GM23338 (cell line): Measurements from ENCODE around the gene LYRM7. TPM values are rescaled to one million over a fixed set of nuclear protein-coding genes. Genes with fewer than 3 reads are reported as not detected.

Experiments
- ATAC-seq: fragments of 200-7000 bp; cut with Tn5 transposase; 3 replicates; pipeline ENCODE4 v1.9.1; 2020
- DNase-seq: peaks from one replicate; pipeline ENCODE4 v3.0.0-alpha.2; 2015; ENCODE audit warnings: low spot score
- H2AFZ ChIP-seq: fragments of 200-600 bp; sonication (generic); 2 replicates; pipeline ENCODE4 v1.8.0; 2016; ENCODE audit warnings: antibody characterized with exemption, mild to moderate bottlenecking, moderate library complexity
- H3F3A ChIP-seq: fragments of 200-600 bp; sonication (generic); replicated peaks from 2 replicates; pipeline ENCODE4 v1.8.0; 2017; ENCODE audit warnings: antibody characterized with exemption, mixed run types, low read depth
- H3K27ac ChIP-seq: fragments of 200-600 bp; sonication (generic); 2 replicates; pipeline ENCODE4 v1.6.1; 2016; ENCODE audit warnings: low read depth
- H3K27me3 ChIP-seq: fragments of 200-600 bp; sonication (generic); 2 replicates; pipeline ENCODE4 v1.8.0; 2016; ENCODE audit warnings: mild to moderate bottlenecking, mixed run types, moderate library complexity; ENCODE audit not compliant: insufficient read depth
- H3K36me3 ChIP-seq: fragments of 200-600 bp; sonication (generic); 2 replicates; pipeline ENCODE4 v1.8.0; 2016; ENCODE audit warnings: mild to moderate bottlenecking; ENCODE audit not compliant: insufficient read depth
- H3K4me1 ChIP-seq: fragments of 200-600 bp; sonication (generic); 2 replicates; pipeline ENCODE4 v1.8.0; 2016; ENCODE audit warnings: mild to moderate bottlenecking, moderate library complexity; ENCODE audit not compliant: insufficient read depth
- H3K4me2 ChIP-seq: fragments of 200-600 bp; sonication (generic); 2 replicates; pipeline ENCODE4 v1.7.1; 2017; ENCODE audit warnings: mixed run types
- H3K4me3 ChIP-seq: fragments of 200-600 bp; sonication (generic); 2 replicates; pipeline ENCODE4 v1.6.1; 2016; ENCODE audit warnings: mixed run types
- H3K79me2 ChIP-seq: fragments of 200-600 bp; sonication (generic); replicated peaks from 2 replicates; pipeline ENCODE4 v1.8.0; 2017; ENCODE audit warnings: mild to moderate bottlenecking; ENCODE audit not compliant: insufficient read depth
- H3K9me2 ChIP-seq: fragments of 200-600 bp; sonication (generic); 2 replicates; pipeline ENCODE4 v1.8.0; 2017; ENCODE audit not compliant: insufficient read depth
- H4K20me1 ChIP-seq: fragments of 200-600 bp; sonication (generic); replicated peaks from 2 replicates; pipeline ENCODE4 v1.8.0; 2017; ENCODE audit warnings: mild to moderate bottlenecking; ENCODE audit not compliant: insufficient read depth
- H3K27ac Mint-ChIP-seq: 2 replicates; pipeline ENCODE4 v1.8.0; 2020; ENCODE audit warnings: inconsistent platforms, mild to moderate bottlenecking, moderate library complexity, mixed read lengths
- H3K27me3 Mint-ChIP-seq: 3 replicates; pipeline ENCODE4 v1.8.0; 2022; ENCODE audit warnings: low read depth, mild to moderate bottlenecking, moderate library complexity, mixed read lengths, inconsistent platforms; ENCODE audit not compliant: insufficient read depth, poor library complexity
- H3K36me3 Mint-ChIP-seq: 3 replicates; pipeline ENCODE4 v1.8.0; 2021; ENCODE audit warnings: low read depth, mild to moderate bottlenecking, inconsistent platforms, moderate library complexity, mixed read lengths
- H3K4me1 Mint-ChIP-seq: 3 replicates; pipeline ENCODE4 v1.8.0; 2020; ENCODE audit warnings: mild to moderate bottlenecking, inconsistent platforms, mixed read lengths
- H3K4me3 Mint-ChIP-seq: 3 replicates; pipeline ENCODE4 v1.8.0; 2021; ENCODE audit warnings: moderate library complexity, mild to moderate bottlenecking, inconsistent platforms, mixed read lengths
- H3K9me3 Mint-ChIP-seq: 3 replicates; pipeline ENCODE4 v1.8.0; 2020; ENCODE audit warnings: moderate library complexity, mild to moderate bottlenecking, inconsistent platforms, mixed read lengths
- CREB1 ChIP-seq: fragments of 250-450 bp; sonication (Bioruptor Pico); IDR thresholded peaks from 2 replicates; pipeline ENCODE4 v1.5.0; 2020; ENCODE audit warnings: low read depth, mild to moderate bottlenecking, moderate library complexity
- CTCF ChIP-seq, 2 experiments: fragments of 200-600 bp in 1 of 2; sonication (generic) in 1 of 2; conservative IDR thresholded peaks; 2 replicates each; pipeline versions ENCODE4 v1.5.1 to v1.6.1; 2016 to 2017; ENCODE audit warnings: antibody characterized with exemption in 2 of 2, low read depth in 2 of 2, mild to moderate bottlenecking in 2 of 2, moderate library complexity in 1 of 2
- ETS1 ChIP-seq: IDR thresholded peaks from 2 replicates; pipeline ENCODE4 v1.6.1; 2016; ENCODE audit warnings: antibody characterized with exemption
- EZH2 ChIP-seq: fragments of 200-600 bp; sonication (generic); IDR thresholded peaks from one replicate; pipeline ENCODE4 v1.8.0; 2017; ENCODE audit warnings: antibody characterized with exemption, mild to moderate bottlenecking, low read depth; ENCODE audit not compliant: unreplicated experiment
- EZH2phosphoT487 ChIP-seq: fragments of 200-600 bp; sonication (generic); IDR thresholded peaks from one replicate; pipeline ENCODE4 v1.8.1; 2018; ENCODE audit warnings: antibody characterized with exemption; ENCODE audit not compliant: unreplicated experiment
- JUNB ChIP-seq: IDR thresholded peaks from one replicate; pipeline ENCODE4 v1.6.1; 2016; ENCODE audit warnings: antibody characterized with exemption; ENCODE audit not compliant: unreplicated experiment
- NANOG ChIP-seq: IDR thresholded peaks from 2 replicates; pipeline ENCODE4 v1.6.1; 2016; ENCODE audit warnings: antibody characterized with exemption, borderline replicate concordance
- POLR2AphosphoS5 ChIP-seq: IDR thresholded peaks from 2 replicates; pipeline ENCODE4 v1.6.1; 2016; ENCODE audit warnings: antibody characterized with exemption, low read depth
- STAT1 ChIP-seq: IDR thresholded peaks from one replicate; pipeline ENCODE4 v1.6.1; 2016; ENCODE audit warnings: antibody characterized with exemption; ENCODE audit not compliant: unreplicated experiment
- ZNF114 ChIP-seq: fragments of 250-450 bp; sonication (Bioruptor Pico); IDR thresholded peaks from 2 replicates; pipeline ENCODE4 v1.5.0; 2020; ENCODE audit warnings: mild to moderate bottlenecking, moderate library complexity
- ZNF331 ChIP-seq: fragments of 250-450 bp; sonication (Bioruptor Pico); IDR thresholded peaks from 2 replicates; pipeline ENCODE4 v1.5.0; 2020; ENCODE audit warnings: low read depth, mild to moderate bottlenecking, moderate library complexity
- polyA plus RNA-seq: library from polyadenylated mRNA; unstranded; fragments of >200 nt; fragmentation: Nextera tagmentation; extraction: Ambion mirVana; gene quantifications from 2 replicates; pipeline ENCODE4 v1.2.1, GENCODE V29; 2016
- total RNA-seq: library from RNA; depleted of rRNA; stranded (reverse); fragments of >200 nt; shearing (Covaris generic); gene quantifications from 2 replicates; pipeline ENCODE4 v1.2.3, GENCODE V29; 2014
- TF ChIP-seq, protein P1 (sequence below): IDR thresholded peaks from one replicate; pipeline ENCODE4 v1.6.1; 2018; ENCODE audit warnings: antibody characterized with exemption; ENCODE audit not compliant: unreplicated experiment

The LYRM7 gene
- total and polyA plus RNA-seq, 2 experiments from 2014 or later, result 11.3 to 34.8 TPM

GRCh38 chr5:131225282-131225974 lies 54.7 kb downstream of the LYRM7 start:
- Histone ChIP-seq H3K4me3 (no peak overlapping the region), H2AFZ (no peak overlapping the region), H3K4me2 (no peak overlapping the region), H3K9me2 (no peaks in the 10 kb centered on the region), H3K36me3 (no peaks in the 10 kb centered on the region), H3K27ac (no peak overlapping the region), H3K27me3 (no peaks in the 10 kb centered on the region), H3F3A (no peaks in the 10 kb centered on the region), H3K79me2 (no peaks in the 10 kb centered on the region), H4K20me1 (no peaks in the 10 kb centered on the region), H3K4me1 (no peaks in the 10 kb centered on the region)
- H3K4me3 Mint-ChIP-seq, result no peak overlapping the region
- H3K27ac Mint-ChIP-seq, result no peak overlapping the region
- no peak for TF ChIP-seq ETS1
- TF ChIP-seq CTCF (conservative IDR thresholded peaks at IDR 0.05; ENCODE audit: low read depth in 2 of 2), result no peak
- no peak for TF ChIP-seq ZNF114 (CRISPR knock-in tag)
- TF ChIP-seq STAT1, result no peak
- TF ChIP-seq, protein P1, sequence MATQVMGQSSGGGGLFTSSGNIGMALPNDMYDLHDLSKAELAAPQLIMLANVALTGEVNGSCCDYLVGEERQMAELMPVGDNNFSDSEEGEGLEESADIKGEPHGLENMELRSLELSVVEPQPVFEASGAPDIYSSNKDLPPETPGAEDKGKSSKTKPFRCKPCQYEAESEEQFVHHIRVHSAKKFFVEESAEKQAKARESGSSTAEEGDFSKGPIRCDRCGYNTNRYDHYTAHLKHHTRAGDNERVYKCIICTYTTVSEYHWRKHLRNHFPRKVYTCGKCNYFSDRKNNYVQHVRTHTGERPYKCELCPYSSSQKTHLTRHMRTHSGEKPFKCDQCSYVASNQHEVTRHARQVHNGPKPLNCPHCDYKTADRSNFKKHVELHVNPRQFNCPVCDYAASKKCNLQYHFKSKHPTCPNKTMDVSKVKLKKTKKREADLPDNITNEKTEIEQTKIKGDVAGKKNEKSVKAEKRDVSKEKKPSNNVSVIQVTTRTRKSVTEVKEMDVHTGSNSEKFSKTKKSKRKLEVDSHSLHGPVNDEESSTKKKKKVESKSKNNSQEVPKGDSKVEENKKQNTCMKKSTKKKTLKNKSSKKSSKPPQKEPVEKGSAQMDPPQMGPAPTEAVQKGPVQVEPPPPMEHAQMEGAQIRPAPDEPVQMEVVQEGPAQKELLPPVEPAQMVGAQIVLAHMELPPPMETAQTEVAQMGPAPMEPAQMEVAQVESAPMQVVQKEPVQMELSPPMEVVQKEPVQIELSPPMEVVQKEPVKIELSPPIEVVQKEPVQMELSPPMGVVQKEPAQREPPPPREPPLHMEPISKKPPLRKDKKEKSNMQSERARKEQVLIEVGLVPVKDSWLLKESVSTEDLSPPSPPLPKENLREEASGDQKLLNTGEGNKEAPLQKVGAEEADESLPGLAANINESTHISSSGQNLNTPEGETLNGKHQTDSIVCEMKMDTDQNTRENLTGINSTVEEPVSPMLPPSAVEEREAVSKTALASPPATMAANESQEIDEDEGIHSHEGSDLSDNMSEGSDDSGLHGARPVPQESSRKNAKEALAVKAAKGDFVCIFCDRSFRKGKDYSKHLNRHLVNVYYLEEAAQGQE, result no peak
- no peak for TF ChIP-seq EZH2phosphoT487
- TF ChIP-seq EZH2, result no peak
- no peak for TF ChIP-seq ZNF331 (CRISPR knock-in tag)
- no peaks in the 10 kb centered on the region for H3K9me3 Mint-ChIP-seq
- DNase-seq (no peak), ATAC-seq (no peak)
- H3K27me3 Mint-ChIP-seq, result no peaks in the 10 kb centered on the region
- no peaks in the 10 kb centered on the region for H3K36me3 Mint-ChIP-seq
- peaks cover 5% of the 10 kb centered on the region; the same call in 1 of the 3 replicates for H3K4me1 Mint-ChIP-seq

GRCh38 chr5:131226899-131227298 lies 56.2 kb downstream of the LYRM7 start:
- no peak overlapping the region for H3K27ac ChIP-seq
- no peaks in the 10 kb centered on the region for H3K9me2 ChIP-seq
- no peak overlapping the region for H3K27ac Mint-ChIP-seq
- H3K4me2 ChIP-seq, result no peak overlapping the region
- no peak overlapping the region for H3K4me3 Mint-ChIP-seq
- no peak overlapping the region for H2AFZ ChIP-seq
- H3K36me3 Mint-ChIP-seq, result no peaks in the 10 kb centered on the region
- no peaks in the 10 kb centered on the region for H3K4me1 ChIP-seq
- no peak overlapping the region for H3K4me3 ChIP-seq
- ATAC-seq (no peak), DNase-seq (no peak)
- H3K27me3 ChIP-seq, result no peaks in the 10 kb centered on the region
- H3K27me3 Mint-ChIP-seq, result peaks cover 2% of the 10 kb centered on the region
- no peaks in the 10 kb centered on the region for H3K36me3 ChIP-seq
- peaks cover 7% of the 10 kb centered on the region; the same call in 1 of the 3 replicates for H3K4me1 Mint-ChIP-seq
- no peaks in the 10 kb centered on the region for H3K9me3 Mint-ChIP-seq
- H3F3A ChIP-seq, result no peaks in the 10 kb centered on the region
- no peaks in the 10 kb centered on the region for H3K79me2 ChIP-seq
- no peaks in the 10 kb centered on the region for H4K20me1 ChIP-seq
- TF ChIP-seq POLR2AphosphoS5 (no peak), ZNF114 (CRISPR knock-in tag) (no peak), ZNF331 (CRISPR knock-in tag) (no peak), JUNB (no peak), CREB1 (CRISPR knock-in tag) (no peak), NANOG (no peak), STAT1 (no peak), EZH2 (no peak)
- TF ChIP-seq, protein P1, result no peak
